SK-N-SH (cell line): Measurements from ENCODE around the gene CFAP57. TPM values are rescaled to one million over a fixed set of nuclear protein-coding genes. Genes with fewer than 3 reads are reported as not detected.

Experiments
- CTCF ChIA-PET: fragments of 300-600, 350-600 bp; formaldehyde crosslinking; extraction: SDS; loops from one replicate; lab custom pipeline; 2021; lab: Yijun Ruan, JAX
- POLR2A ChIA-PET: fragments of 350-600 bp; sonication (Branson Sonifier 250); formaldehyde crosslinking; extraction: SDS; loops from one replicate; lab custom pipeline; 2020; ENCODE audit warnings: antibody characterized with exemption, inconsistent platforms; lab: Yijun Ruan, JAX
- DNase-seq: peaks from one replicate; pipeline ENCODE4 v3.0.0; 2012
- H2AFZ ChIP-seq: fragments of 200-600 bp; sonication (generic); 2 replicates; pipeline ENCODE4 v1.8.1; 2016; ENCODE audit warnings: antibody characterized with exemption, mild to moderate bottlenecking, low read depth
- H3F3A ChIP-seq: fragments of 200-600 bp; sonication (generic); replicated peaks from 2 replicates; pipeline ENCODE3; 2016; ENCODE audit warnings: antibody characterized with exemption, mild to moderate bottlenecking; ENCODE audit not compliant: insufficient read depth
- H3K27ac ChIP-seq, 2 experiments: fragments of 200-500 bp in 1 of 2; fragments of 200-600 bp in 1 of 2; sonication (Bioruptor generic) in 1 of 2; sonication (generic), shearing (Covaris generic) in 1 of 2; 2 replicates each; pipeline versions ENCODE4 v1.5.1 to v1.6.1; 2014 to 2016; ENCODE audit warnings: low read depth in 2 of 2, inconsistent platforms in 1 of 2, low read length in 1 of 2, mild to moderate bottlenecking in 1 of 2, mixed read lengths in 1 of 2
- H3K27me3 ChIP-seq: fragments of 200-600 bp; sonication (generic), shearing (Covaris generic); 2 replicates; pipeline ENCODE4 v1.6.1; 2016; ENCODE audit warnings: mixed run types; ENCODE audit not compliant: insufficient read depth
- H3K36me3 ChIP-seq, 2 experiments: fragments of 200-500 bp in 1 of 2; fragments of 200-600 bp in 1 of 2; sonication (Bioruptor generic) in 1 of 2; sonication (generic) in 1 of 2; replicated peaks in 1 of 2; 2 replicates each; pipeline versions ENCODE3 to v1.5.1; 2014 to 2016; ENCODE audit warnings: low read length in 1 of 2, mild to moderate bottlenecking in 1 of 2; ENCODE audit not compliant: insufficient read depth in 2 of 2, control insufficient read depth in 1 of 2
- H3K4me1 ChIP-seq, 2 experiments: fragments of 200-500 bp in 1 of 2; fragments of 200-600 bp in 1 of 2; sonication (Bioruptor generic) in 1 of 2; sonication (generic), shearing (Covaris generic) in 1 of 2; 2 replicates each; pipeline versions ENCODE4 v1.5.1 to v1.6.1; 2014 to 2016; ENCODE audit warnings: low read depth in 1 of 2, low read length in 1 of 2, mixed run types in 1 of 2; ENCODE audit not compliant: insufficient read depth in 2 of 2, control insufficient read depth in 1 of 2
- H3K4me2 ChIP-seq: fragments of 200-600 bp; sonication (generic), shearing (Covaris generic); 2 replicates; pipeline ENCODE4 v1.6.1; 2017; ENCODE audit warnings: mixed run types
- H3K4me3 ChIP-seq, 2 experiments: fragments of 200-500 bp in 1 of 2; fragments of 200-600 bp in 1 of 2; sonication (Bioruptor generic) in 1 of 2; sonication (generic), shearing (Covaris generic) in 1 of 2; 2 replicates each; pipeline versions ENCODE4 v1.5.1 to v1.8.1; 2014 to 2016; ENCODE audit warnings: low read depth in 2 of 2, inconsistent platforms in 1 of 2, low read length in 1 of 2, mild to moderate bottlenecking in 1 of 2, mixed read lengths in 1 of 2, moderate library complexity in 1 of 2
- H3K79me2 ChIP-seq: fragments of 200-600 bp; sonication (generic); 2 replicates; pipeline ENCODE4 v1.8.1; 2017; ENCODE audit warnings: mild to moderate bottlenecking; ENCODE audit not compliant: insufficient read depth
- H3K9ac ChIP-seq: fragments of 200-600 bp; sonication (generic); 2 replicates; pipeline ENCODE4 v1.6.1; 2017; ENCODE audit warnings: mixed run types
- H3K9me2 ChIP-seq: fragments of 200-600 bp; sonication (generic); 2 replicates; pipeline ENCODE4 v1.6.1; 2017; ENCODE audit warnings: mixed run types
- H3K9me3 ChIP-seq: fragments of 200-600 bp; sonication (generic); 2 replicates; pipeline ENCODE4 v1.6.1; 2017; ENCODE audit warnings: mixed run types, mild to moderate bottlenecking, moderate library complexity
- H4K20me1 ChIP-seq: fragments of 200-600 bp; sonication (generic); 2 replicates; pipeline ENCODE4 v1.6.1; 2017; ENCODE audit warnings: mild to moderate bottlenecking, mixed run types; ENCODE audit not compliant: insufficient read depth
- CTCF ChIP-seq: fragments of 200-600 bp; sonication (generic); IDR thresholded peaks from 2 replicates; pipeline ENCODE4 v1.6.1; 2017; ENCODE audit warnings: antibody characterized with exemption, mild to moderate bottlenecking, moderate library complexity
- EZH2phosphoT487 ChIP-seq: fragments of 200-600 bp; sonication (generic); IDR thresholded peaks from 2 replicates; pipeline ENCODE4 v1.6.1; 2017; ENCODE audit warnings: low read depth, mixed run types, mild to moderate bottlenecking, antibody characterized with exemption, moderate library complexity, borderline replicate concordance
- FOXM1 ChIP-seq: IDR thresholded peaks from 2 replicates; pipeline ENCODE4 v1.4.0; 2012; ENCODE audit warnings: low read depth, mild to moderate bottlenecking
- GATA2 ChIP-seq: sonication (generic); formaldehyde crosslinking; IDR thresholded peaks from 2 replicates; pipeline ENCODE4 v1.5.0; 2020; ENCODE audit warnings: mild to moderate bottlenecking, missing genetic modification reagents
- MAX ChIP-seq: IDR thresholded peaks from 2 replicates; pipeline ENCODE4 v1.4.0; 2012; ENCODE audit warnings: low read depth
- POLR2AphosphoS5 ChIP-seq: IDR thresholded peaks from 2 replicates; pipeline ENCODE4 v1.6.1; 2012; ENCODE audit warnings: low read depth, low read length
- RAD21 ChIP-seq: IDR thresholded peaks from 2 replicates; pipeline ENCODE4 v1.6.1; 2012; ENCODE audit warnings: mild to moderate bottlenecking, low read length
- RCOR1 ChIP-seq: fragments of 150-350 bp; IDR thresholded peaks from 2 replicates; pipeline ENCODE4 v1.6.1; 2017; ENCODE audit warnings: antibody characterized with exemption, low read length
- REST ChIP-seq: IDR thresholded peaks from 2 replicates; pipeline ENCODE4 v1.6.1; 2012; ENCODE audit warnings: mild to moderate bottlenecking, low read depth, low read length, moderate library complexity
- RXRA ChIP-seq: IDR thresholded peaks from 2 replicates; pipeline ENCODE4 v1.4.0; 2012; ENCODE audit warnings: low read depth, mild to moderate bottlenecking, borderline replicate concordance
- SMC3 ChIP-seq: IDR thresholded peaks from 2 replicates; pipeline ENCODE4 v1.6.1; 2012; ENCODE audit warnings: low read depth, low read length, improper control_type of control experiment
- YY1 ChIP-seq: IDR thresholded peaks from 2 replicates; pipeline ENCODE4 v1.4.0; 2012; ENCODE audit warnings: low read depth, mild to moderate bottlenecking
- WGBS: methylation state at CpG from one replicate; pipeline ENCODE4 v1.1.6; 2017; ENCODE audit warnings: low lambda C conversion rate; 5-methylcytosine and 5-hydroxymethylcytosine counted together
- polyA plus RNA-seq, 3 experiments: library from polyadenylated mRNA; depleted of rRNA; stranded (reverse); fragments of >200 nt; gene quantifications; 2 replicates each; pipeline ENCODE4 v1.2.3, GENCODE V29; 2012
- TF ChIP-seq, protein P1 (sequence below): IDR thresholded peaks from 2 replicates; pipeline ENCODE4 v1.4.0; 2012; ENCODE audit warnings: low read depth, borderline replicate concordance
- TF ChIP-seq, protein P2 (sequence below): IDR thresholded peaks from 2 replicates; pipeline ENCODE4 v1.4.0; 2012; ENCODE audit warnings: low read depth, borderline replicate concordance

CFAP57 gene
- polyA plus RNA-seq, 1 of the 3 experiments (the other 2 are of a cell fraction): 0.36 TPM

GRCh38 chr1:43271186-43272118, 99.3 kb downstream of the CFAP57 start:
- Histone ChIP-seq H3K9me3 (no peaks in the 10 kb centered on the region), H3K4me2 (no peak overlapping the region), H3K4me3 (no peak overlapping the region), H3K27ac (no peak overlapping the region), H4K20me1 (no peaks in the 10 kb centered on the region), H3K9ac (no peak overlapping the region), H3K9me2 (no peaks in the 10 kb centered on the region), H3K4me1 (no peaks in the 10 kb centered on the region; a peak in 1 of 4 replicates), H2AFZ (no peak overlapping the region), H3K27me3 (no peaks in the 10 kb centered on the region), H3K36me3 (no peaks in the 10 kb centered on the region), H3F3A (no peaks in the 10 kb centered on the region), H3K79me2 (no peaks in the 10 kb centered on the region)
- CTCF ChIA-PET: no interaction called here
- POLR2A ChIA-PET: no interaction called here
- DNase-seq: peak; percentile 8
- TF ChIP-seq CTCF: no peak
- 53% methylated on average over 12 of the region's 12 CpGs for WGBS

DNA sequence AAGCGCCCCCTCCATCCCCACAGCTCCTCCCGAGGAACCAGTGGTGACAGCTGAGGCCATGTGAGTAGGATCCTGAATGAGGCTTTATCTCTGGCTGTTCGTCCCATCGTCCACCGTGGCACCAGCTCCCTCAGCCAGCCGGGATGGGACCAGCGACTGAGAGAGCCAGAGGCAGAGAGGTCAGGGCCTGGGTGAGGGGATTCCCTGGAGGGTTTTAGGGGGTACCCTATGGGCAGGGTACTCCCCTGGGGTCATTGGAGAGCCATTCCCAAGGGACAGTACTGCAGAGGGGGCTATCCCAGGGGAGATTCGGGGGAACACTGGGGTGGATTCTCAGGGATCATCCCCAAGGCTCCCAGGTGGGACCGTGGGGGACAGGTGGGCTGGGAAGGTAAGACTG, 100.0 kb downstream of the CFAP57 start:
- no peaks in the 10 kb centered on the region for H3K9me2 ChIP-seq
- H3K27me3 ChIP-seq: 0 out of 2 replicates have a peak, but pooled peaks cover 6% of the 10 kb centered on the region
- no peak overlapping the region for H3K4me3 ChIP-seq
- H3K4me1 ChIP-seq: no peaks in the 10 kb centered on the region; a peak in 1 of 4 replicates
- no peaks in the 10 kb centered on the region for H4K20me1 ChIP-seq
- DNase-seq: no peak
- H3K36me3 ChIP-seq: no peaks in the 10 kb centered on the region
- H3K4me2 ChIP-seq: no peak overlapping the region
- H3K9ac ChIP-seq: no peak overlapping the region
- TF ChIP-seq MAX: no peak
- TF ChIP-seq REST: no peak
- TF ChIP-seq SMC3: no peak
- no peak for TF ChIP-seq RCOR1
- no peak for TF ChIP-seq EZH2phosphoT487
- TF ChIP-seq RAD21: no peak
- no peak for TF ChIP-seq YY1
- no peak for TF ChIP-seq RXRA
- TF ChIP-seq, protein P1, sequence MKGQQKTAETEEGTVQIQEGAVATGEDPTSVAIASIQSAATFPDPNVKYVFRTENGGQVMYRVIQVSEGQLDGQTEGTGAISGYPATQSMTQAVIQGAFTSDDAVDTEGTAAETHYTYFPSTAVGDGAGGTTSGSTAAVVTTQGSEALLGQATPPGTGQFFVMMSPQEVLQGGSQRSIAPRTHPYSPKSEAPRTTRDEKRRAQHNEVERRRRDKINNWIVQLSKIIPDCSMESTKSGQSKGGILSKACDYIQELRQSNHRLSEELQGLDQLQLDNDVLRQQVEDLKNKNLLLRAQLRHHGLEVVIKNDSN: no peak
- no peak for TF ChIP-seq FOXM1
- no peak for TF ChIP-seq GATA2
- TF ChIP-seq POLR2AphosphoS5: no peak
- TF ChIP-seq, protein P2, sequence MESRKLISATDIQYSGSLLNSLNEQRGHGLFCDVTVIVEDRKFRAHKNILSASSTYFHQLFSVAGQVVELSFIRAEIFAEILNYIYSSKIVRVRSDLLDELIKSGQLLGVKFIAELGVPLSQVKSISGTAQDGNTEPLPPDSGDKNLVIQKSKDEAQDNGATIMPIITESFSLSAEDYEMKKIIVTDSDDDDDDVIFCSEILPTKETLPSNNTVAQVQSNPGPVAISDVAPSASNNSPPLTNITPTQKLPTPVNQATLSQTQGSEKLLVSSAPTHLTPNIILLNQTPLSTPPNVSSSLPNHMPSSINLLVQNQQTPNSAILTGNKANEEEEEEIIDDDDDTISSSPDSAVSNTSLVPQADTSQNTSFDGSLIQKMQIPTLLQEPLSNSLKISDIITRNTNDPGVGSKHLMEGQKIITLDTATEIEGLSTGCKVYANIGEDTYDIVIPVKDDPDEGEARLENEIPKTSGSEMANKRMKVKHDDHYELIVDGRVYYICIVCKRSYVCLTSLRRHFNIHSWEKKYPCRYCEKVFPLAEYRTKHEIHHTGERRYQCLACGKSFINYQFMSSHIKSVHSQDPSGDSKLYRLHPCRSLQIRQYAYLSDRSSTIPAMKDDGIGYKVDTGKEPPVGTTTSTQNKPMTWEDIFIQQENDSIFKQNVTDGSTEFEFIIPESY: no peak
- POLR2A ChIA-PET: no interaction called here
- WGBS: 53% methylated on average over 6 of the region's 9 CpGs
- CTCF ChIA-PET: no interaction called here
- H3F3A ChIP-seq: no peaks in the 10 kb centered on the region
- H2AFZ ChIP-seq: no peak overlapping the region
- H3K79me2 ChIP-seq: no peaks in the 10 kb centered on the region
- no peaks in the 10 kb centered on the region for H3K9me3 ChIP-seq
- no peak overlapping the region for H3K27ac ChIP-seq
